DMS153 (cell line): ENCODE data around the gene PIEZO2.

Source experiments
- DNase-seq: peaks from one replicate; lab custom pipeline; 2025; lab: John Stamatoyannopoulos, UW

Gene PIEZO2

DNA sequence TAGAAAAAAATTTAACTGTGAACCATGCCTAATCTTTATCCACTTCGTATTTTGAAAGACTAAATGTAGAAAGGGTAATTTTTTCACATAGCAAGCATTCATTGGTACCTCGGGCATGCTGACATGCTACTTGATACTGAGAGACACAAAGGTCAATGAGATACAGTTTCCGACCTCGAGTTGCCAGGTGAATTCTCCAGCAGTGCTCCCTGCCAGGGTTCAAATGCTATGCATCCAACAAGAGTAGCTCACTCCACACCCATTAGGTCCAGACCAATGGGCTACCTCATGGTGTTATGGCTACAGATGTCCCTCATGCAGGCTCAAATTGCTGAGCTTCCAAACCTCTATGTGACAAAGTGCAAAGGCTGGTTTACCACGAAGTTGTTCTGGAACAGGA is 305.8 kb downstream of the PIEZO2 start:
- DNase-seq: no peak

DNA sequence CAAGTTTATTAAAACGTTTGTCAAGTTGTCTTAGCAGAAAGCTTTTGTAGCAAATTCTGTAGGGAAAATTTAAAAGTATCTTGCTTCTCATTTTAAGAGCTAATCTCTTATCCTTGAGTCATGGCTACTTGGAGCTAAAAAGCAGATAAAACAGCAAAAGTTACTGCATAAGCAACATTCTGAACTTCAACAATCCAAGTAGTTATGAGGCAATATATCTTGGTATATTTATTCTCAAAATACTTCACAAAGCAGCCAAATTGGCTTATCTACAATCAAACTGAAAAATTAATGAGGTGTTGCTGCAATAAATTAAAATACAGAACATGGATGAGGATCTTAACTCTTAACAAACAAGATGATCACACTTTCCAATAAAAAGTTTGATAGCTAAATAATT is 306.5 kb downstream of the PIEZO2 start:
- no peak for DNase-seq

DNA sequence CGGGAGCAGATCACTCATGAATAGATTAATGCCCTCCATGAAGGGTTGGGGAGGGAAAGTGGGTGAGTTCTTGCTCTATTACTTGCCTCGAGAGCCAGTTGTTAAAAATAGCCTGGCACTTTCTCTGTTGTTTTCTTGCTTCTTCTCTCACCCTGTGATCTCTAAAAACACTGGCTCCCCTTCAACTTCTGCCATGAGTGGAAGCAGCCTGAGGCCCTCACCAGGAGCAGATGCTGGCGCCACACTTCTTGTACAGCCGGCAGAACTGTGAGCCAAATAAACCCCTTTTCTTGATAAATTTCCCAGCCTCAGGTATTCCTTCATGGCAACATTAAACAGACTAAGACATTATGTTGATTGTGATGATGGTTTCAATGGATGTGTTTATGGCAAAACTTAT is 307.0 kb downstream of the PIEZO2 start:
- no peak for DNase-seq

DNA sequence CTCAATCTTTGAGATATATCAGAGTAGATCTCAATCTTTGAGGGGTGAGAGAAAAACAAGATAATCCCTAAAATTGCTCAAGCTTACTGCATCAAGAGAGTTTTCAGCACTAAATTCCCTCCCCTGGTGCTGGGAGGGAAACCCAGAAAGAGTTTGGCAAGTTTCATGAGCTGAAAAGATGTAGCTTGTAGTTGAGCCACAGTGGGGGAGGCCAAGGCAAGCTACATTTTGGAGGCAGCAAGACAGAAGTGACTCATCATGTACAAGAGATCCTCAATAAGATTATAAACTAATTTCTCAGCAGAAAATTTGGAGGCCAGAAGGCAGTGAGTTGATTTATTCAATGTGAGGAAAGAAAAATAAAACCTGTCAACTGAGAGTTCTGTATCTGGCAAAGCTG is 308.2 kb downstream of the PIEZO2 start:
- DNase-seq: no peak

DNA sequence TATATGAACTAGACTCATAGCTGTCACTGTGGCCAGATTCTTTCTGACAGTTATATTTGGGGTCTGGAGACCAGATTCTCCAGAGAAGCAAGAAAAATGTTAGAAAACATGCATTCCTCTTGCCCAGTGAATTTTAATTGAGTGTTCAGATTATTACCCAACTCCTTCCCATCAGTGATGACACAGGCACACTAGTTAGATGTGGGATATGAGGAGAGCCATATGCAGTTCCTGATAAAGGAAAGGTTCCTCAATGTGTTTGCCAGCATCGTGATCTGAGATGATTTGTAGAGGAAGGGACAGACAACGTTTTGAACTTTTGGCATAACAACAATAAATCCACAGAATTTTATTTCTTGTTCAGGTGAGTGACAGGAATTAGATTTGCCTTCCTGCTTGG is 308.6 kb downstream of the PIEZO2 start:
- no peak for DNase-seq

DNA sequence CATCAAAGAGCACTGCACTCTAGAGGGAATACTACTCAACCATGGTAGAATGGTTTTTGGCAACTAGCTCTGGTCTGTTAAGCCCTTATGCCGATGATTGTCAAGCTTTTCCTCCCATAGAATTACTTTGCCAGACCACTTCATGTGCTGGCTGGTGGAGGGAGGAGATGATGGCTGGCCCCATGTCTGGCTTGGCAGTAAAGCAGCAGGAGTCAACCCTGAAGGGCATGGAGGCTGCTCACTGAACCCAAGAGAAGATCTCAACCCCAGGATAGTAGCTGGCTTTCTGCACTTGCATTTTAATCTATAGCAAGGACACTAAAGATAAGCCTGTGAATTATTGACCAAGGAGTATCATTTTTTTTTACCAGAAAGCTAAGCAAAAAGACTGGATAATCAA is 309.9 kb downstream of the PIEZO2 start:
- no peak for DNase-seq

DNA sequence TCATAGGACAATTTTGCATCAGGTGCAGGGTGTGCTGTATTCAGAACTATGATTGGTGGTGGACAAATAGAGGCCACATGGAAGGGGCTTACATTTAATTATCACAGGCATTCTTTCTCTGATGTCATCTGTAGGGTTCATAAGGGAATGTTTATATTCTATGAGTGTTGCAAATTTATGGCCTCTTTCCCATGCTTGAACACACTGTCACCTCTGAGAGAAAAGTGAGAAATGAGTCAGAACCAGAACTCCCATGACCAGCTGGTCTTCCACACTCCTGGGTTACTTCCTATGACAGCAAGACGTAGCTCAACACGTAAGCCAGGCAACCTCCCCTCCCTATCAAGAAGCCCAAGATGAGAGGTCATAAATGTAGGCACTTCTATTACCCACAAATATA is 310.8 kb downstream of the PIEZO2 start:
- no peak for DNase-seq

DNA sequence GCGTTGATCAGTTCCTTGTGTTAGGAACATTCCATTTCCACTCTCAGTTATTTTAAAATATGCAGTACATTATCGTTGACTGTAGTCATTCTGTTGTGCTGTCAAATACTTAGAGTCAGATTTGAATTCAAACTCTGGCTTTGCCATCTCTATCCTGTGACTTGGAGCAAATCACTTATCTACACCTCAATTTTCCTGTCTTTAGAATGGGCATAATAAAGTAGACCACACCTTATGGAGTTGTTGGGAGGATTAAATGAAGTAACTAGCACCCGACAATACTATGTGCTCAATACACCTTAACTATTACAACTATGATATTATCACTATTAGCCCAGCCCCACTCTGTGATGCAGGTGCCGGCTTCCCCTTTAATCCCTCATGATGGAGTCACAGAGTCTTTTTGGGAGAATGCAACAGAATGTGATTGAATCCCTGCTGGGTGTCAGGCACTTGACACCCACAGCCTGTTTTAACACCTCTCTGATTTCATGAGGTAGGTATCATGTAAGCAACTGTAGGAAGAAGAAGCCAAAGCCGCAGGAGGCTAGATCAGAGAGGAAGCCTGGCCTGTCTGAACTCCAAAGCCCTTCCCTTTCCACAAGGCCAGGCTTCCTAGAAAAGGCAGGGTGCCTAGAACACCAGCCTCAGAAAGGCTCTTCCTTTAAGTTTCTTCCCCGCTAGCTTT is 315.1 kb downstream of the PIEZO2 start:
- DNase-seq: no peak

DNA sequence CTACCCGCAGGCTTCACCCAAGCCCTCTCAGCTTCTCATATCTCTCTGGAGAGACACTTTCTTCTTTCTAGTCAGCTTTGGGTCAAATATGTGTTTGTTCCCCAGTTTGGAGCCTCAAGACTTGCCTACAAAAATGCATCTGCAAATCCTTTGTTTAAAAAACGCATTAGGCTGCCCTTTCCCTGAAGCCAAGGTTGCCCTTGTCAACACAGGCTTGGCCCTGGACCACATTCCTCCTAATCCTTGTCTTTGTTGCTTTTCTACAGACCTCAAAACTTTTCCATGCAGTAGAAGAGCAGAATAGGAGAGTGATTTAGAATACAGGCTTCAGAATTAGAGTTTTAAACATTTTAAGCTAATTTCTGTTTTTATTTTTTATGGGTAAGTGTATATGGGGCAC is 315.7 kb downstream of the PIEZO2 start:
- DNase-seq: no peak

DNA sequence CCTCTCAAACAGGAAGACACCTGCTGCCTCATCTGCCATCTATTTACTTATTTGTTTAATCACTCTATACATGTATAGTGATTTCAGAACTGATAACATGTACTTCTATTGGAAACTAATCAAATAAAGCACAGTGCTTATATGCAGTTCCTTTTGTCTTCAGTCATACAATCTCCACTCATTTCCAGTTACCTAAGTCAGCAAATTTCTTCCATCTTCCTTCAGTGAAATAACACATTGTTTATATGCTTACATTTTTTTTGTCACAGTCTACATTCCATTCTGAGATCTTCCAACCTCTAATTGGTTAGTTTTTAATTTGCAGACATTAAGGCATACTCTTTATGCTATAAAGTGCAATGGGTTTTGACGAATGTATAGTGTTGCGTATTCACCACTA is 323.0 kb downstream of the PIEZO2 start:
- DNase-seq: no peak

DNA sequence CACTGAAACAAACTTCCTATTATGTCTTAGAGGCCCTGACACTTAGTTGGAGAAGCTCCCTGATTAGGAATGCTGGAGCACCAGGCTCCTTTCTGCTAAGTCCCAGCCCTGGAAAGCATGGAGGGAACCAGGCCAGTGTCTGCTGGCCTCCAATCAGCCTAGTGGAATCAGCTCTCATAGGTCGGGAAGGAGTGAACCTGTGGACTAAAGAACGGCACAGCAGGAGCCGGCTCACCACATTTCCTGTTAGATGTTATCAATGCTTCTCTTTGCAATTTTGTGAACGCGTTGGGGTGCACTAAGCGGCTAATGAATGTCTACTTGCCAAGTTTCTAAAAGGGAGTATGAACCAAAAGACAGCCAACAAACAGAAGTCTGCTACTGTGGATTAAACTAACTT is 326.9 kb downstream of the PIEZO2 start:
- DNase-seq: no peak

DNA sequence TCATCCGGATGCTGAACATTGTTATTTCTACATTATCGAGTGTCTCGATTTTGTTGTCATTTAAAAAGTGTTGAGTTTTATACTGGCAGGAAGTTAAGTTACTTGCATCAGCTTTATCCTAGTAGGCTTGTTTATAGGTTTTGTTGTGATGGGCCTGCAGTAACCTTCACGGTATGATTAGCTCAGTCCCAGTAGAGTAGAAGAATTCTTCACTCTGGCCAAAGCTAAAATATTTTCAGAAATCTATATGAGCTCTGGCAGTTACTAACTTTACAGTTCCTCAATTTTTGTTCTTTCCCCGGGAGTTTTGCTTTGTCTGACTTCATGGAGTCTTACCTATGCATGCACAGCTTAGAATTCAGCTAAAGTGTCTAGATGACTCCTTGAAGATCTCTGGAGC is 328.7 kb downstream of the PIEZO2 start:
- no peak for DNase-seq

DNA sequence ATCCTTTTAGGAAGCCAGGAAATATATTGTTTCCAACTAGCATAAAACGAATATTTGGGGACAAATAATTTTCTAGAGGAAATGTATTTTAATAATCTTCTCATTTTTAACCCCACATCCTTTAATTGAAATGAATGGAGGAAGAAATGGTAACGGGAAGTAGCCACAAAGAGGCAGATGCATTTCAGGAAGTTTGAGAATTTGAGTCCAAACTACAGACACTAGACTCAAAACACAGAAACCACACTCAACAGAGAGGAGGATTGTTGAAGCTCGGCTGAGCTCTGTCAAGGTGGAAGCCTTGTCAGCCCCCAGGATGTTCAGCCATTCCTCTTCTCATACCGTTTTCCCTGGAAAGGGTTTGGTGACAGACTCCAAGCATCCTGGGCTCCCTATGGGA is 335.0 kb downstream of the PIEZO2 start:
- no peak for DNase-seq

DNA sequence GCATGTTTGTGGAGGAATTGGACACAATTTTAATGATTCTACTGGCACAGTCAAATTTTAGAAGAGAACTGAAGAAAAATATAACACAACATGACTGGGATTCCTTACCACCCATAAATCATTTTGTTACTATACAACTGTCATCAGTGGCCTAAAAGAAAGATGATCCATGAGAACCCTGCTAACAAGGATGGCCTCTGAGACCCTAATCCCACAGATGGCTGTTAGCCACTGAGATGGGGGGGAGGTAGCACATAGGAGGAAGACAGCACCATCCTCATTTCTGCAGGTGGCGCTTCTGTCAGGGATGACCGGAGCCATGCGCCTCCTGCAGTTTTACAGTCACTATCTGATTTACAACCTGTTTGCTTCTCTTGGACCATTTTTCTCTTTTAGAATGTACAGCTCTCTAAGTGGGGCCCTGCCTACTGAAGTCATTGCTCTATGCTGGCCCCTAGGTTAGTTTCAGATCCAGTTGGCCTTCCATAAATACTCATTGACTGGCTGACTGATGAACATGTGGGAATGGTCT is 343.7 kb downstream of the PIEZO2 start:
- no peak for DNase-seq

DNA sequence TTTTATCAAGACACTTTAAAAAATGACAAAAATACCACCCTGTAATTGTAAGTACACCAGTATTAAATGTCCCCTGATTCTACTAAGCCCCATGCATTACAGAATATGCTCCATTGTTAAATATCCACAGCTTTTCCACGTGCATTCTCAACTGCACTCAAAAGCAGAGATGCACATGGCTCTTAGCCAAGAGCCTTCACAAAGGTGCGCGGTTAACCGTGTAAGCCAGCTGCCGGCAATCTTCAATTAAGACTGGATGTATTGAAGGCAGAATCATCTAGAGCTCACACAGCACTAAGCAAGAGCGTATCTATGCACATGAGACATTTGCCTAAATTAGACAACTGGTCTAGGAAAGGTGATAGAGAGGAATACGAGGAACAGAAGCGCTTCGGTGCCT is 345.2 kb downstream of the PIEZO2 start:
- DNase-seq: no peak

DNA sequence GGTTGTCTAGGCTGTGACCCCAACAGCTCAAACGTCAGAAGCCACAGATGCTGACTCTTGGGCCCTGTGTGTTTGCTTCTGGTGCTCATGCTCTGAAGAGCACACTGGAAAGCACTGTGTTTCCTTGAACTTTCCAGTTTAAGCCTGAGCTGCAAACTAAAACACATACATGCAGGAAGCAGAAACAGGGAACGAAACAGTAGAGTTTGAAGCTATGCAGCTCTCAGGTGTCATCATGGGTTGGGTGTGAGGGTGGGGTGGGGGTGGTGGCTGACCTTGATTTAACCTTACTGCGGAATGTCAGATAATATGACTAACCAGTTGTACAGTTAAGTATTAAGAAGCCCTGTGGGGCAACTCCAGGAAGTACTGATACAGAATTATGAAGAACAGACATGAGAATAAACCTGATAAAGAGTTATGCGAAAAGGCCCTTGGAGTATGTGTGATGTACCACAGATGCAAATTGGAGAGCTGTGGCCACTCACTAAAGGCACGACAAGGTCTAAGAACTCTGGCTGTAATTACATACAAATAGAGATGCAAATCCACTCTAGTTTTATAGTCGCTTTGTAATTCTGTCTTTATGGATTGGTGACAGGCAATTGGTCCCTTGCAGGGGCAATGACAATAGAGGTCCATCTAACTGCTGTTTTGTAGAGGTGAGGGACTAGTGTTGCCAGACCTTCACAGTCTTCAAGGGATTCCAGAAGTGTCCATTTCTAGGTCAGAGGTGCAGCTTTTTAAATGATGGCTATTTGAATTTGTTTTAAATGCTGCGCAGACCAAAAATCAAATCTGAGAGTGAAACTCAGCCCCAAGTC is 350.4 kb downstream of the PIEZO2 start:
- DNase-seq: no peak

DNA sequence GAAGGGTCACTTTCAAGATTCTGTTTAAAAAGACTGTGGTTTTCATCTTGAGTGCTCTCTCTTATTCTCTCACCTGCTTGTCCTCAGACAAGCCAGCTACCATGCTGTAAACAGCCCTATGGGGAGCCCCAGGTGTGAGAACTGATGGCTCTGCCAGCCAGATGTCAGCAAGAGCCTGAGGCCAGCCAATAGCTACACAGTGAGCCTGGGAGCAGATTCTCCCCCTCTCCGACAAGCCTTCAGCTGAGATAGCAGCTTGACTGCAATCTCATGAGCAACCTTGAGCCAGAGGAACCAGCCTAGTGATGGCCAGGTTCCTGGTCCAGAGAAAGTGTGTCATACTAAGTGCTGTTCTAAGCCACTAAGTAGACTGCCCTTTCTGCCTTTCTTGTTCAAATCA is 351.5 kb downstream of the PIEZO2 start:
- DNase-seq: no peak

DNA sequence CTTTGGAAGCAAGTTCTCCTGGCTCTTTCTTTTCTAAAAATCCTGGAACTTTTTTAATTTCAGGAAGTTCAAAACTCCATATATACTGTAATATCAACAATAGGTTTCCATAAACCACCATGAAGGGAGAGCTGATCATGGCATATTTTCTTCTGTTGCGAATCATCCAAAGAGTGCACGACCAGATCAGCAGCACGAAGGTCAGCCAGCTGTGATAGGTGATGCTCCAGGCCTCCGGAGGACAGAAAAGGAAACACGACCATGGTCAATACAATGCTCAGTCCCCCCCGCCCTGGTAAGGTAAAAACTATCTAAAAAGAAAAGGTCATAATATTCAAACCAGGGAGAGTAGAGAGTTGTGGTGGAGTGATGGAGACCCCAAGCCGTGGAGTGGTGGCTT is 354.6 kb downstream of the PIEZO2 start:
- no peak for DNase-seq

DNA sequence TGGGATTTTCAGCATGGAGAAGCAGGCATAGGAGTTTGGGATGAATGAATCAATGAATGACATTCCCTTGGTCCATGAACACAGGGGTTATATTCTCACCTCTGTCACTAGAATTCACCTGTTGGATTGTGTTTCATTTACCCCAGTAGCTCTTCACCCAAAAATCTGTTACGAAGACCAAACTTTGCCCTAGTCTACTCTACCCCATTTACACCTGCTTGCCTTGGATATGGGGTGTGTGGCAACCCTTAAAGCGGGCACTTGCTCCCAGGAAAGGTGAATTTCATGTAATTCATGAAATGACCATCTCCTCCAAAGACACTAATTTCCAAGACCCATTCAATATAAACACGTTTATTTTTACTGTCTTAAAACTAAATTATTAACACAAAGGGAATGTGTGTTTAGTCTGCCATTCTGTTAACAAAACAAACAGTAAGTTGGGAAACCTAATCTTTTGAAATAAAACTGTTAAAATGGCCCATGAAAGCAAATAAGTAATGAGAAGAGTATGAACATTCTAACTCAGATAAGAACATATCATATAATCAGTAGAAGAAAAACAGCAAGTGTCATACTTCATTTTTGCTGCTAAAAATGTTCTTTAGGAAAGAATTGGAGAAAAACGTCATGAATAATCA is 355.5 kb downstream of the PIEZO2 start:
- no peak for DNase-seq

DNA sequence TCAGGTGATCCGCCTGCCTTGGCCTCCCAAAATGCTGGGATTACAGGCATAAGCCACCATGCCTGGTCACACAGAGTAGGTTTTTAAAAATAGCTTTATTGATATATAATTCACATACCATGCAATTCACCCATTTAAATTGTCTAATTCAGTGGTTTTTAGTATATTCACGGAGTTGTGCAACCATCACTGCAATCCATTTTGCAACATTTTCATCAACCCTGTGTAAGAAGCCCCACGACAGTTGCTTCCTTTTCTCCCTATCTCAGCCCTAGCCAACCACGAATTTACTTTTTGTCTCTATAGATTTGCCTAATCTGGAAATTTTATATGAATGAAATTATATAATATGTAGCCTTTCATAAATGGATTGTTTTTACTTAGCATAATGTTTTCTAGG is 357.2 kb downstream of the PIEZO2 start:
- no peak for DNase-seq

DNA sequence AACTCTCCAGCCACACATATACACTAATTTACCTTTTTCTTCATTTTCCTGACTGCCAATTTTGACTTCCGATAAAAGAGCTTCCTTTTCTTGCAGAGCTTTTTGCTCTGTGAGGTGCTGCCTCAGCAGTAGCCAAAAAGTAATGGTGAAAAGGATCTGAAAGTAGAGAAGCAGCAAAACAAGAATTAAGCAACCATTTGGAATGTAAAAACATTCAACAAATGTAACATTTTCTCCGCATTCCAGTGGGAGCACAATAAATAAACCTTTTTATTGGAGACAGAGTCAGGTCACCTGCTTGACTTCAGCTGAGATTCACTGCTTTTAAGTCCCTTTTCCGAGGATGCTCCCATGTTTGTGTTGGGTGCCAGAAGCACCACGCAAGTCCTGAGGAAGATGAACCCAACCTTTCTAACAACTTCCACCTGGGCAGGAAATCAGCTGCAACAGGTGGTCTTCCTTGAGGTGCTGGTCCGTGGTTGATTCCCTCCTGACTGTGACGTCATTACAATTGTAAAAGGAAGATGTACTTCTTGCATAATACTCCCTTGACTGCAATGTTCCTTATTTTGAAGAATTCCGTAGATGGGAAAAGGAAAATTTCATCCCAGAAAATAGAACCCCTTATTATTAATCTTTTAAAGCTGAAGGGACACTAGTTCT is 358.1 kb downstream of the PIEZO2 start:
- DNase-seq: no peak

DNA sequence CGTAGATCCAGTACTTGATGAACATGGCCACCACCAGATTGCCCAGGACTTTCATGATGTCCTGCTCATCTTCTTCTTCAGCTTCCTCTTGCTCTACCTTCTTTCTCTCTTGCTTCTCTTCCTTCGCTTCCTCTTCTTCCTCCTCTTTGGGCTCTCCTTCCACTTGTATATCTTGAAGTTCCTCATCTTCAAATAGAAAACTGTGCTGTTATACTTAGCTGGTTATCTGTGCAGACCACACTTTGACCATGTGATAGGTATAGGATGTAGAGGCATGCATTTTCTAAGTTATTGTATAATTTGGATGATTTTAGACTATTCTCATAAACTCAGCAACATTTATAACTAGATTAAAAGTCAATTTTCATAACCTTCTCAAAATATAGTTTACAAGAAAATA is 360.2 kb downstream of the PIEZO2 start:
- DNase-seq: no peak
